B cell (primary cell): ENCODE data around the gene MYRIP.

Experiments used
- EZH2 ChIP-seq: IDR thresholded peaks from 2 replicates; pipeline ENCODE4 v1.6.1; 2012; ENCODE audit warnings: borderline replicate concordance, low read depth, mild to moderate bottlenecking, moderate library complexity, low read length; ENCODE audit not compliant: insufficient read depth, poor library complexity, severe bottlenecking
- TF ChIP-seq, protein P1 (sequence below): fragments of 200-600 bp; IDR thresholded peaks from one replicate; pipeline ENCODE4 v1.8.0; 2022; ENCODE audit warnings: antibody characterized with exemption, mild to moderate bottlenecking

DNA sequence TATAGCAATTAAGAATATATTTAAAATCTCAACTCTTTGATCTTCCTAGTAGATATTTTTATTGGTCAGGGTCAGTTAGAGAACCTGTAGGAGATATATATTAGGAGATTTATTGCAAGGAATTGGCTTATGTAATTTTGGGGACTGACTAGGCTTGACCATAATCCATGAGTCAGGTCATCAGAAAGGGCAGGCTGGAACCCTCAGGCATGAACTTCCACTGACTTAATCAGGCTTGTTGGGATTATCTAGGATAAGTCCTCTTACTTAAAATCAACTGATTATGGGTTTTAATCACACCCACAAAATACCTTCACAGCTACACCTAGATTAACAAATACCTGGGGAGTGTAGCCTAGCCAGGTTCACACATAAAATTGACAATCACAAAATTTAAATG is 156.1 kb downstream of the MYRIP start:
- TF ChIP-seq, protein P1, sequence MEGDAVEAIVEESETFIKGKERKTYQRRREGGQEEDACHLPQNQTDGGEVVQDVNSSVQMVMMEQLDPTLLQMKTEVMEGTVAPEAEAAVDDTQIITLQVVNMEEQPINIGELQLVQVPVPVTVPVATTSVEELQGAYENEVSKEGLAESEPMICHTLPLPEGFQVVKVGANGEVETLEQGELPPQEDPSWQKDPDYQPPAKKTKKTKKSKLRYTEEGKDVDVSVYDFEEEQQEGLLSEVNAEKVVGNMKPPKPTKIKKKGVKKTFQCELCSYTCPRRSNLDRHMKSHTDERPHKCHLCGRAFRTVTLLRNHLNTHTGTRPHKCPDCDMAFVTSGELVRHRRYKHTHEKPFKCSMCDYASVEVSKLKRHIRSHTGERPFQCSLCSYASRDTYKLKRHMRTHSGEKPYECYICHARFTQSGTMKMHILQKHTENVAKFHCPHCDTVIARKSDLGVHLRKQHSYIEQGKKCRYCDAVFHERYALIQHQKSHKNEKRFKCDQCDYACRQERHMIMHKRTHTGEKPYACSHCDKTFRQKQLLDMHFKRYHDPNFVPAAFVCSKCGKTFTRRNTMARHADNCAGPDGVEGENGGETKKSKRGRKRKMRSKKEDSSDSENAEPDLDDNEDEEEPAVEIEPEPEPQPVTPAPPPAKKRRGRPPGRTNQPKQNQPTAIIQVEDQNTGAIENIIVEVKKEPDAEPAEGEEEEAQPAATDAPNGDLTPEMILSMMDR = no peak
- TF ChIP-seq EZH2 = no peak
